Measurements from ENCODE around the gene BRD4.

Gene BRD4

GRCh38 chr19:15194938-15195337 lies 137.4 kb downstream of the BRD4 start:
- DNase-seq (ENCODE audit: low spot score), result no peak

DNA sequence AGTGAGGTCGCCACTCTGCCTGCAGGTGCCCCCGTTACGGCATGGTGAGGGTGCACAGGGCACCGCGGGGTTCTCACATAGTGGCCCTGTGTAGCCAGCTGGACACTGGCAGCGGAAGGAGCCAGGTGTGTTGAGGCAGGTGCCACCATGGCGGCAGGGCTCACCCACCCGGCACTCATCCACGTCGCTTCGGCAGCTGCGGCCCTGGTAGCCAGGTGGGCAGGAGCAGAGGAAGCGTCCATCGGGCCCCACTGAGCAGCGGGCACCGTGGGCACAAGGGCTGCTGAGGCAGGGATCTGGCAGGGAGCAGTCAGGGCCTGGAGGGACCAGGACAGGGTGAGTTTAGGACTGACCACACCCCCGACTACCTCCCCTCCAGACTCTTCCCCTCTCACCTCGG lies 140.4 kb downstream of the BRD4 start:
- no peak for DNase-seq (ENCODE audit: low spot score)

DNA sequence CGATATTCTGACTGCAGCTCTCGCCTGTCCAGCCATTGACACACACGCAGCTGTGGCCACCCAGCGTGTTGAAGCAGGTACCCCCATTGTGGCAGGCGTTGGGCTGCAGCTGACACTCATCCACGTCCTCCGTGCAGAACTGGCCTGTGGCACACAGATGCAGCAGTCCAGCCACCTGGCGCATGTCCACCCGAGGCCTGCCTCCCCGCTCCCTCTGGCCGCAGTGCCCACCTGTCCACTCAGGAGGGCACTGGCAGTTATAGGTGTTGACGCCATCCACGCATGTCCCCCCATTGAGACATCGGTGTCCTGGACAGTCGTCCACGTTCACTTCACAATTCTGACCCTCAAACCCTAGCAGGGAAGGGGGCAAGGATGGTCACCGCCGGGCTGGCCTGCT lies 140.8 kb downstream of the BRD4 start:
- DNase-seq (ENCODE audit: low spot score), result no peak

DNA sequence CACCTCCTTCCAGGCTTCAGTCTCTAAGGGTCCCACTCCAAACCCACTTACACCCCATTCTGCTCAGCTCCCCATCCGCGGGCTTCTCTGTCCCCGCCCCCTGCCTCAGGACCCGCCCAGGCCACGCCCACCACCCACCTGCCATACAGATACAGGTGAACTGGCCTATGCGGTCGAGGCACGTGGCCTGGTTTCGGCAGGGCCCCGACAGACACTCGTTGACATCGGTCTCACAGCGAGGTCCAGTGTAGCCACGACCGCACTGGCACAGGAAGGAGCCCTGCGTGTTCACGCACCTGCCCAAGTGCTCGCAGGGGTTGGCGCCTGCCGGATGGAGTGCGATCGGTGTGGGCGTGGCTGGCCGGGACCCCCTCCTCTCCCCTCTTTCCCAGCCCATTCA lies 143.5 kb downstream of the BRD4 start:
- no peak for DNase-seq (ENCODE audit: low spot score)

GRCh38 chr19:15187026-15188007 lies 145.0 kb downstream of the BRD4 start:
- DNase-seq (ENCODE audit: low spot score), result no peak
